ENCODE data around the gene SGPP2. TPM values are rescaled to one million over a fixed set of nuclear protein-coding genes. Genes with fewer than 3 reads are reported as not detected.

The SGPP2 gene
- total RNA-seq, 1 donor from 2014 or later: 9.7 TPM

GRCh38 chr2:222450021-222450420 lies 25.7 kb downstream of the SGPP2 start:
- no peak overlapping the region for H3K4me3 ChIP-seq (ENCODE audit: low read depth, low read length)
- no peak for DNase-seq (ENCODE audit: low read depth)
- TF ChIP-seq CTCF (conservative IDR thresholded peaks at IDR 0.05; ENCODE audit: low read depth, low read length): no peak

GRCh38 chr2:222451224-222451674 lies 26.9 kb downstream of the SGPP2 start:
- TF ChIP-seq CTCF (conservative IDR thresholded peaks at IDR 0.05; ENCODE audit: low read depth, low read length): no peak
- H3K4me3 ChIP-seq (ENCODE audit: low read depth, low read length): no peak overlapping the region
- no peak for DNase-seq (ENCODE audit: low read depth)

- TF ChIP-seq CTCF (conservative IDR thresholded peaks at IDR 0.05; ENCODE audit: low read depth, low read length): no peak
- no peak for DNase-seq (ENCODE audit: low read depth)
- no peak overlapping the region for H3K4me3 ChIP-seq (ENCODE audit: low read depth, low read length)
These were observed 28.1 kb downstream of the SGPP2 start for GRCh38 chr2:222452422-222452950.

GRCh38 chr2:222456479-222457077 lies 32.2 kb downstream of the SGPP2 start:
- no peak overlapping the region for H3K4me3 ChIP-seq (ENCODE audit: low read depth, low read length)
- TF ChIP-seq CTCF (conservative IDR thresholded peaks at IDR 0.05; ENCODE audit: low read depth, low read length): no peak
- DNase-seq (ENCODE audit: low read depth): no peak

- no peak for TF ChIP-seq CTCF (conservative IDR thresholded peaks at IDR 0.05; ENCODE audit: low read depth, low read length)
- H3K4me3 ChIP-seq (ENCODE audit: low read depth, low read length): no peak overlapping the region
- no peak for DNase-seq (ENCODE audit: low read depth)
These were observed 35.6 kb downstream of the SGPP2 start for GRCh38 chr2:222459983-222460382.

GRCh38 chr2:222465746-222466145 lies 41.4 kb downstream of the SGPP2 start:
- no peak for DNase-seq (ENCODE audit: low read depth)
- no peak for TF ChIP-seq CTCF (conservative IDR thresholded peaks at IDR 0.05; ENCODE audit: low read depth, low read length)
- H3K4me3 ChIP-seq (ENCODE audit: low read depth, low read length): no peak overlapping the region

- DNase-seq (ENCODE audit: low read depth): no peak
- no peak for TF ChIP-seq CTCF (conservative IDR thresholded peaks at IDR 0.05; ENCODE audit: low read depth, low read length)
- H3K4me3 ChIP-seq (ENCODE audit: low read depth, low read length): no peak overlapping the region
These were observed 44.0 kb downstream of the SGPP2 start for GRCh38 chr2:222468346-222468745.
